ENCODE data around the gene SETBP1.

DNA sequence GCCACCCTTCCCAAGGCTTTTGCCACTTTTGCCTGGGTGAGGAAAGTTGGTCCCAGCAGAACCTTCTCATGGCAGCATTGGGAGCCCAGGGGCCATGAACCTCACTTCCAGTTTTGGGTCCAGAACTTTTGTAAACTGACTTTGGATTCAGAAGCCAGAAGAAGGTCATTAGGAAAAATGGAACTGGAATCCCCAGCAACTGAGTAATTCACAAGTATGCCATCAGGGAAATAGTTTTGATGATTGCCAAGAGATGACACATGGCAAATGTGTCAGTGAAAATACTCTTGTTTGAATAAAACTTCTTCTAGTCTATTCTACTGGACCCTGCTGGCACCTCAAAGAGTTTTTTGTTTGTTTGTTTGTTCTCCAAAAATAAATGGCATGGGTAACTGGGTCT is 203.7 kb downstream of the SETBP1 start:
- TF ChIP-seq, protein P1, sequence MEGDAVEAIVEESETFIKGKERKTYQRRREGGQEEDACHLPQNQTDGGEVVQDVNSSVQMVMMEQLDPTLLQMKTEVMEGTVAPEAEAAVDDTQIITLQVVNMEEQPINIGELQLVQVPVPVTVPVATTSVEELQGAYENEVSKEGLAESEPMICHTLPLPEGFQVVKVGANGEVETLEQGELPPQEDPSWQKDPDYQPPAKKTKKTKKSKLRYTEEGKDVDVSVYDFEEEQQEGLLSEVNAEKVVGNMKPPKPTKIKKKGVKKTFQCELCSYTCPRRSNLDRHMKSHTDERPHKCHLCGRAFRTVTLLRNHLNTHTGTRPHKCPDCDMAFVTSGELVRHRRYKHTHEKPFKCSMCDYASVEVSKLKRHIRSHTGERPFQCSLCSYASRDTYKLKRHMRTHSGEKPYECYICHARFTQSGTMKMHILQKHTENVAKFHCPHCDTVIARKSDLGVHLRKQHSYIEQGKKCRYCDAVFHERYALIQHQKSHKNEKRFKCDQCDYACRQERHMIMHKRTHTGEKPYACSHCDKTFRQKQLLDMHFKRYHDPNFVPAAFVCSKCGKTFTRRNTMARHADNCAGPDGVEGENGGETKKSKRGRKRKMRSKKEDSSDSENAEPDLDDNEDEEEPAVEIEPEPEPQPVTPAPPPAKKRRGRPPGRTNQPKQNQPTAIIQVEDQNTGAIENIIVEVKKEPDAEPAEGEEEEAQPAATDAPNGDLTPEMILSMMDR (IDR thresholded peaks at IDR 0.05), result no peak
- no peak for TF ChIP-seq POLR2A (IDR thresholded peaks at IDR 0.05)
